Measurements from ENCODE around the gene CAB39L. TPM values are rescaled to one million over a fixed set of nuclear protein-coding genes. Genes with fewer than 3 reads are reported as not detected.

The CAB39L gene
- total and polyA plus RNA-seq, 4 donors: 5.6 to 13.9 (median 10.0) TPM

DNA sequence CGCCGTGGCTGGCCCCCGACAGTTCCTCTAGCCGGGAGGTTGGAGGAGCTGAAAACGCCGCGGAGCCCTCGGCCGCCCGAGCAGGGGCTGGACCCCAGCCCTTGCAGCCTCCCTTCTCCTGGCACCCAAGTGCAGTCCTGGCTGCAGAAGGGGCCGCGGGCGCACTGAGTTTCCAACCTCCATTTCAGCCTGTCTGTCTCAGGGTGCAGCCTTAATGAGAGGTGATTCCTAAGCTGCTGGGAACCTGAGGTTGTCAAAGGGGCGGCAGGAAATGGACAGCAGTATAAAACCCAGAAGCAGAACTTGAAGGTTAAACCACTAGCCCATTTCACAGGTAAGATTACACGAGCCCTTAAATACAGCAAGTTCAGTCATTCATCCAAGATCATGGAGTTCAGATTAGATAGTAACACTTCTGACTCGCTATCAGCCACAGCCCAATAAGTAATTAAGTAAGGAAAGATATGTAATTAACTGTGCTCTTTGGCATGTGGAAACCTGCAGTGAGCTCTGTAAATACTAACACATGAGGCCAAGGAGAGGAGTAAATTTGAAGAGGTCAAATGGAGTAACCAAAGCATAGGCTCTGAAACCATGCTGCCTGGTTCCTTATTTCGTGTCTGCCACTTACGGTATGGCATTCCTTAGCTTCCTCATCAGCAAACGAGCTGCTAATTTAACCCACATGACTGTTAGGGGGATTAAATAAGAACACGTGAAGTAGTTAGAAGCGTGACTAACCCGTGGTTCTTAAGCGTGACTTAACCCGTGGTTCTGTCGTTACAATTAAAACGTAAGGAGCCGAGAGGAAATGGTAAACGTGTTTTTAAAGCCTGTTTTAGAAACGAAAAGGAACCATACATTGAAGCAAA is 896 bp upstream of the CAB39L start:
- H3K27ac ChIP-seq (ENCODE audit: low read depth in 1 of 2, low read length in 1 of 2): peak overlapping the region; percentile 88 to 95
- H3K9me3 ChIP-seq (ENCODE audit: control insufficient read depth in 4 of 4, insufficient read depth in 3 of 4, low read length in 3 of 4): no peaks in the 10 kb centered on the region
- TF ChIP-seq, protein P1, sequence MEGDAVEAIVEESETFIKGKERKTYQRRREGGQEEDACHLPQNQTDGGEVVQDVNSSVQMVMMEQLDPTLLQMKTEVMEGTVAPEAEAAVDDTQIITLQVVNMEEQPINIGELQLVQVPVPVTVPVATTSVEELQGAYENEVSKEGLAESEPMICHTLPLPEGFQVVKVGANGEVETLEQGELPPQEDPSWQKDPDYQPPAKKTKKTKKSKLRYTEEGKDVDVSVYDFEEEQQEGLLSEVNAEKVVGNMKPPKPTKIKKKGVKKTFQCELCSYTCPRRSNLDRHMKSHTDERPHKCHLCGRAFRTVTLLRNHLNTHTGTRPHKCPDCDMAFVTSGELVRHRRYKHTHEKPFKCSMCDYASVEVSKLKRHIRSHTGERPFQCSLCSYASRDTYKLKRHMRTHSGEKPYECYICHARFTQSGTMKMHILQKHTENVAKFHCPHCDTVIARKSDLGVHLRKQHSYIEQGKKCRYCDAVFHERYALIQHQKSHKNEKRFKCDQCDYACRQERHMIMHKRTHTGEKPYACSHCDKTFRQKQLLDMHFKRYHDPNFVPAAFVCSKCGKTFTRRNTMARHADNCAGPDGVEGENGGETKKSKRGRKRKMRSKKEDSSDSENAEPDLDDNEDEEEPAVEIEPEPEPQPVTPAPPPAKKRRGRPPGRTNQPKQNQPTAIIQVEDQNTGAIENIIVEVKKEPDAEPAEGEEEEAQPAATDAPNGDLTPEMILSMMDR (IDR thresholded peaks at IDR 0.05; ENCODE audit: control extremely low read depth, extremely low read depth): no peak
- no peaks in the 10 kb centered on the region for H3K27me3 ChIP-seq (ENCODE audit: control insufficient read depth in 3 of 3, insufficient read depth in 3 of 3, low read length in 2 of 3)
- peak; percentile 8 for ATAC-seq (ENCODE audit: insufficient read depth, low FRiP score)
- H3K36me3 ChIP-seq (ENCODE audit: control insufficient read depth in 4 of 4, insufficient read depth in 4 of 4, low read length in 4 of 4): peaks cover 0 to 8% (median 1%) of the 10 kb centered on the region in 4 donors
- peak overlapping the region; percentile 18 to 62 for H3K9ac ChIP-seq (ENCODE audit: insufficient read depth in 1 of 2, low read length in 2 of 2)
- H3K4me1 ChIP-seq (ENCODE audit: control insufficient read depth in 5 of 5, insufficient read depth in 5 of 5, low read length in 5 of 5): peaks cover 0 to 15% (median 4%) of the 10 kb centered on the region in 5 donors
- peak in 2 of 3 donors; percentile 45 to 58 for DNase-seq
- peak overlapping the region; percentile 51 for H3K4me3 ChIP-seq
- 0 to 1% methylated on average over 24 to 29 of the region's 29 CpGs for WGBS, 2 donors

DNA sequence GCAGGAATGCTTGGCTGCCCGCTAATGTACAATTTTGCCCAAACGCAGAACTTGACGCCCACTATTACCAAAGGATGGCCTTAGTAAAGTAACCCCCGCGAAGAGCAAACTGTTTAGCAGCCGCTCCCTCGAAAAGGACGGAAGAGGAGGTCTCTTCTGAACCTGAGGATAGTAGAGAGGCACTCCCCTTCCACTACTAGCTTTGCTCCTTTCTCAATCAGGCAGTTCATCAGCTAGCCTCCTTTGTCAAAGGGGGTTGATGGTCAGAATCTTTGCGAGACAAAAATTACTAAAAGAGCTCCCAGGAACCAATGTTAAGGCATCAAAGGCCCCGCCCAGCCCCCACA is 534 bp downstream of the CAB39L start:
- TF ChIP-seq, protein P1 (IDR thresholded peaks at IDR 0.05; ENCODE audit: control extremely low read depth, extremely low read depth): no peak
- DNase-seq (peak in 1 of 3 donors; percentile 76), ATAC-seq (ENCODE audit: insufficient read depth, low FRiP score) (no peak)
- H3K4me3 ChIP-seq: peak overlapping the region; percentile 47
- WGBS, 2 donors: 6 to 11% methylated on average over 10 of the region's 10 CpGs
- peaks cover 0 to 5% (median 1%) of the 10 kb centered on the region in 4 donors for H3K36me3 ChIP-seq (ENCODE audit: control insufficient read depth in 4 of 4, insufficient read depth in 4 of 4, low read length in 4 of 4)
- H3K27ac ChIP-seq (ENCODE audit: low read depth in 1 of 2, low read length in 1 of 2): peak overlapping the region; percentile 86 to 89
- H3K9ac ChIP-seq (ENCODE audit: insufficient read depth in 1 of 2, low read length in 2 of 2): peak overlapping the region; percentile 51 to 92
- peaks cover 0 to 15% (median 4%) of the 10 kb centered on the region in 5 donors for H3K4me1 ChIP-seq (ENCODE audit: control insufficient read depth in 5 of 5, insufficient read depth in 5 of 5, low read length in 5 of 5)
- no peaks in the 10 kb centered on the region for H3K27me3 ChIP-seq (ENCODE audit: control insufficient read depth in 3 of 3, insufficient read depth in 3 of 3, low read length in 2 of 3)
- H3K9me3 ChIP-seq (ENCODE audit: control insufficient read depth in 4 of 4, insufficient read depth in 3 of 4, low read length in 3 of 4): no peaks in the 10 kb centered on the region

DNA sequence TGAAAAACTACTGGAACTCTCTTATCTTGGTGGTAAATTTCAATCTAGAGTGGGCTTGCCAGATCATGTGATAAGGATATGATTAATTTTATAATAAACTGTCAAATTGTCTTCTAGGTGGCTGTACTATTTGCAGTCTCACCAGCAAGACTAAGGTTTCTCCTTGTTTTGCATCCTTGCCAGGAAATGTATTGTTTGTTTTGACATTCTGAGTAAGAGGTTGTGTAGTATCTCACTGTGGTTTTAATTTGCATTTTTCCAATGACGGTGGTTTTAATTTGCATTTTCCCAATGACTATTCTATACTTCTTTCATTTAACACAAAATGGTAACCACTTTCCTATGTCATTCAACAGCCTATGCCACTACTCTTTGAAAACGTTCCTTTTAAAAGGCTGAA is 2.0 kb downstream of the CAB39L start:
- no peak overlapping the region for H3K27ac ChIP-seq (ENCODE audit: low read depth in 1 of 2, low read length in 1 of 2)
- H3K36me3 ChIP-seq (ENCODE audit: control insufficient read depth in 4 of 4, insufficient read depth in 4 of 4, low read length in 4 of 4): peaks cover 0 to 5% (median 1%) of the 10 kb centered on the region in 4 donors
- H3K27me3 ChIP-seq (ENCODE audit: control insufficient read depth in 3 of 3, insufficient read depth in 3 of 3, low read length in 2 of 3): no peaks in the 10 kb centered on the region
- ATAC-seq (ENCODE audit: insufficient read depth, low FRiP score): no peak
- TF ChIP-seq, protein P1 (IDR thresholded peaks at IDR 0.05; ENCODE audit: control extremely low read depth, extremely low read depth): no peak
- no peak for DNase-seq
- no peak overlapping the region for H3K4me3 ChIP-seq
- H3K4me1 ChIP-seq (ENCODE audit: control insufficient read depth in 5 of 5, insufficient read depth in 5 of 5, low read length in 5 of 5): peaks cover 0 to 15% (median 4%) of the 10 kb centered on the region in 5 donors
- 87 to 90% methylated on average over 2 of the region's 2 CpGs for WGBS, 2 donors
- no peaks in the 10 kb centered on the region for H3K9me3 ChIP-seq (ENCODE audit: control insufficient read depth in 4 of 4, insufficient read depth in 3 of 4, low read length in 3 of 4)
- no peak overlapping the region for H3K9ac ChIP-seq (ENCODE audit: insufficient read depth in 1 of 2, low read length in 2 of 2)

All from lung (tissue), 12 donors.